Measurements from ENCODE around the gene ACBD7.

ACBD7 gene

GRCh38 chr10:15116225-15116624, 27.6 kb upstream of the ACBD7 start:
- no peak for DNase-seq (ENCODE audit: low read depth, low spot score)
- POLR2A ChIA-PET, result no interaction called here
- CTCF ChIA-PET, result interaction anchor here (2.8 to 4.0 kb wide), 2 partner anchors 10 to 14 kb away, joined by 7 to 24 read pairs; no protein-coding TSS in a partner anchor
- no peak overlapping the region for H3K4me3 ChIP-seq (ENCODE audit: low read depth, low read length)
- no peak for TF ChIP-seq CTCF (IDR thresholded peaks at IDR 0.05; ENCODE audit: insufficient read depth, low read length, missing control alignments)

GRCh38 chr10:15113766-15114165, 25.2 kb upstream of the ACBD7 start:
- TF ChIP-seq CTCF (IDR thresholded peaks at IDR 0.05; ENCODE audit: insufficient read depth, low read length, missing control alignments), result no peak
- H3K4me3 ChIP-seq (ENCODE audit: low read depth, low read length), result no peak overlapping the region
- CTCF ChIA-PET, result interaction anchor here (0.5 to 2.1 kb wide), 6 partner anchors 10 to 187 kb away, joined by 3 to 5 read pairs (median 4); no protein-coding TSS in a partner anchor
- no peak for DNase-seq (ENCODE audit: low read depth, low spot score)
- POLR2A ChIA-PET, result no interaction called here

- H3K4me3 ChIP-seq (ENCODE audit: low read depth, low read length), result no peak overlapping the region
- DNase-seq (ENCODE audit: low read depth, low spot score), result no peak
- CTCF ChIA-PET, result interaction anchor here (1.2 to 2.1 kb wide), 3 partner anchors 9 to 126 kb away, joined by 3 to 5 read pairs (median 5); no protein-coding TSS in a partner anchor
- no peak for TF ChIP-seq CTCF (IDR thresholded peaks at IDR 0.05; ENCODE audit: insufficient read depth, low read length, missing control alignments)
- POLR2A ChIA-PET, result no interaction called here
Measured at GRCh38 chr10:15112657-15113056, 24.1 kb upstream of the ACBD7 start.

GRCh38 chr10:15106352-15107013, 17.9 kb upstream of the ACBD7 start:
- H3K4me3 ChIP-seq (ENCODE audit: low read depth, low read length), result no peak overlapping the region
- CTCF ChIA-PET, result interaction anchor here (0.8 to 3.0 kb wide), 14 partner anchors 9 to 607 kb away, joined by 3 to 24 read pairs (median 4); partner anchors contain the start of genes CDNF, DCLRE1C, HSPA14 and MEIG1
- POLR2A ChIA-PET, result no interaction called here
- DNase-seq (ENCODE audit: low read depth, low spot score), result no peak
- peak; percentile 84 for TF ChIP-seq CTCF (IDR thresholded peaks at IDR 0.05; ENCODE audit: insufficient read depth, low read length, missing control alignments)

- DNase-seq (ENCODE audit: low read depth, low spot score), result no peak
- H3K4me3 ChIP-seq (ENCODE audit: low read depth, low read length), result no peak overlapping the region
- TF ChIP-seq CTCF (IDR thresholded peaks at IDR 0.05; ENCODE audit: insufficient read depth, low read length, missing control alignments), result no peak
- CTCF ChIA-PET, result interaction anchor here (0.6 to 2.0 kb wide), 6 partner anchors 10 to 1365 kb away, joined by 3 to 7 read pairs (median 4); no protein-coding TSS in a partner anchor
- POLR2A ChIA-PET, result no interaction called here
Measured at GRCh38 chr10:15103513-15103912, 14.9 kb upstream of the ACBD7 start.

- CTCF ChIA-PET, result interaction anchor here (0.8 to 1.1 kb wide), 4 partner anchors 9 to 271 kb away, joined by 3 to 5 read pairs (median 4); partner anchors contain the start of gene FAM171A1
- H3K4me3 ChIP-seq (ENCODE audit: low read depth, low read length), result no peak overlapping the region
- DNase-seq (ENCODE audit: low read depth, low spot score), result no peak
- POLR2A ChIA-PET, result interaction anchor here (0.7 kb wide), 1 partner anchor 24 kb away, joined by 3 read pairs; no protein-coding TSS in a partner anchor
- TF ChIP-seq CTCF (IDR thresholded peaks at IDR 0.05; ENCODE audit: insufficient read depth, low read length, missing control alignments), result no peak
Measured at GRCh38 chr10:15099886-15100285, 11.3 kb upstream of the ACBD7 start.

Measured in AG04449 (cell line).